HG03066 (cell line): ENCODE measurements around the gene DPP6.

Source experiments
- ATAC-seq: cut with Tn5 transposase; IDR thresholded peaks from one replicate; pipeline ENCODE4 v1.9.1; 2021; ENCODE audit warnings: low read depth; ENCODE audit not compliant: unreplicated experiment

DPP6 gene

GRCh38 chr7:154682003-154682402, 629.8 kb downstream of the DPP6 start:
- no peak for ATAC-seq

DNA sequence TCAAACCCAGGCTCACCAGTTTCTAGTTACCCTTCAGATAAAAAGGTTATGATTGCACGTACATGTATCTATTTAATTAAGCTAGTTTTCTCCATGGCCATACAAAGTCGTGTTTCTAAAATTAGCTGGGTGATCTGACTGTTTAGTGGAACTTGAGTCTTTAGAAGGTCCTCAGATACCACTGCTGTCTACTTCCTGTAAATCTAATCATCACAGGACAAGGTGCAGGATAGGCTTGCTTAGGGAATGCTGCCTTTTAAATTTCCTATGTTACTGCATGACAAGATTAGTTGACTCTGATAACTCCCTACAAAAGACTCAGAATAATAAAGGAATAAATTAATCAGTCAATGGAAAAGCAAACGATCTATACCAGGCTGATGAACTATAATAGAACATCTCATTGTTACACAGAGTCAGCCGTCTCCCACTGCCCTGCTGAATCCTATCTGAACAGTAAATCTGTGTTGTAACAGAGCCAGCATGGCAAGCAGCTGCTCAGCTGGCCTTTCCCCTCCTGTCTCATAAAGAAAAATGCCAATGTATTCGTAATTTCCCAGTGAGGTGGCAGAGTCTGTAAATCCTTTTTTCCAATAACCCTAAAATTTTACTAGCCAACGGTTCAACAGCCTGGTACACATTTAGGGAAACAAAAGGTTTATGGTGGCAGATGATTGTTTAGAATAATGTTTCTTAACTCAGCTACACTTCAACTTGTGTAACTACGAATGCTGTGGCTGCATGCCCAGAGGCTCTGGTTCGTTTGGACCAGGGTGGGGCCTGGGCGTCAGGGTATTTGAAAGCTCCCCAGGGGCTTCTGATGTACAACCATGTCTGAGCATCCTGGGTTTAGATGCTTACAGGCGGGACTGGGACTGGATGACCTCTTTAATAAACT, 632.7 kb downstream of the DPP6 start:
- no peak for ATAC-seq

GRCh38 chr7:154685564-154685901, 633.3 kb downstream of the DPP6 start:
- ATAC-seq = no peak

GRCh38 chr7:154686305-154686704, 634.1 kb downstream of the DPP6 start:
- ATAC-seq = no peak

GRCh38 chr7:154688952-154689351, 636.8 kb downstream of the DPP6 start:
- no peak for ATAC-seq

DNA sequence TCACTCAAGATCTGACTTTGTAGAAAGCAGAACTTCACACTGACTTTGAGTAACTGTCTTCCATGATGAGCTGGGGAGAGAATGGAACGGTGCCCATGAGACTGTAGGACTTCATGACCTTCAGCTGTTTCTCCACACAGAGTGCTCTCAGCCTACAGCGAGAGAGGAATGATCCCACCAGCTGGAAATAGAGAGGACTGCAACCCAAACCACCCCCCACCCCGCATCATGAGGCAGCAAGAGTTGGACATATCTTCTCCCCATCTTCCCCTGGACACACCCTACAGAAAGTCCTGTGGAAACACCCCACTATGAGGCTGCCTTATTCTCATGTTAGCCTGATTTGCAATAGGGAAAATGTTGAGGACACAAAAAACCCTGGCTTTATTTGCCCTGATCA, 638.2 kb downstream of the DPP6 start:
- ATAC-seq = no peak

DNA sequence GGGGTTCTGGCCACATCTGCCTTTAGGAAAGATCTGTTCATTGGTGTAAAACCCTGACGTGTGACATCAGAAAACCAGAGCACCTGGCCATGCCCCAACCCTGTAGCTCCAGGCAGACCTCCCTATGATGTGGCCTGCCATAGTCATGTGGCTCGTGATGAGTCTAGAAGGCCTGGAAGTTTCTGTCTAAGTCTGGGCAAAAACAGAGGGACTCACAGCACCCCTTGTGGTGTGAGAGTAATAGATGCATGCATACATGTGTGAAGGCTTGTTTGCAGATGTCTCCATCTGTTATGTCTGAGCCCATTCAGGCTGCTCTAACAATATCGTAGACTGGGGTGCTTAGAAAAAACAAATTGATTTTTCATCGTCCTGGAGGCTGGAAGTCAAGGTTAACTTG, 641.5 kb downstream of the DPP6 start:
- ATAC-seq = no peak

GRCh38 chr7:154695836-154696235, 643.6 kb downstream of the DPP6 start:
- ATAC-seq = no peak

DNA sequence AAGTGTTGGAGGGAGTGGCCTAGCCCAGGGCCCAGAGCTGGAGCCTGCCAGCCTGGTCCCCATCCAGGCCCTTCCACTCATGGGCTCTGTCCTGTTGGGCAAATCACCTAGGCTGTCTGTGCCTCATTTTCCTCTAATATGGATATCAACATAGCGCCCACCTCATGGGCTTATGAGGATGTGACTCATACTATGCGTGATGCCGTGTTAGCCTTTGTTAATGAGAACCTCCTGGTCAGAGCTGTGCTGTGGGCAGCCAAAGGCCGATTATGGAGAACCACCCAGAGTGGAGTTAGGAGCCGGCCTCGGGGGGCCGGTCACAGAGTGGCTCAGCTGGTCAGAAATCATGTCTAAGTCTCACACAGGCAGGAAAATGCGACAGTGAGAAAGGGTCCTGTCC, 644.4 kb downstream of the DPP6 start:
- no peak for ATAC-seq

- ATAC-seq = no peak
Observed at GRCh38 chr7:154698726-154699291, 646.6 kb downstream of the DPP6 start.

GRCh38 chr7:154699417-154699816, 647.2 kb downstream of the DPP6 start:
- ATAC-seq = no peak

DNA sequence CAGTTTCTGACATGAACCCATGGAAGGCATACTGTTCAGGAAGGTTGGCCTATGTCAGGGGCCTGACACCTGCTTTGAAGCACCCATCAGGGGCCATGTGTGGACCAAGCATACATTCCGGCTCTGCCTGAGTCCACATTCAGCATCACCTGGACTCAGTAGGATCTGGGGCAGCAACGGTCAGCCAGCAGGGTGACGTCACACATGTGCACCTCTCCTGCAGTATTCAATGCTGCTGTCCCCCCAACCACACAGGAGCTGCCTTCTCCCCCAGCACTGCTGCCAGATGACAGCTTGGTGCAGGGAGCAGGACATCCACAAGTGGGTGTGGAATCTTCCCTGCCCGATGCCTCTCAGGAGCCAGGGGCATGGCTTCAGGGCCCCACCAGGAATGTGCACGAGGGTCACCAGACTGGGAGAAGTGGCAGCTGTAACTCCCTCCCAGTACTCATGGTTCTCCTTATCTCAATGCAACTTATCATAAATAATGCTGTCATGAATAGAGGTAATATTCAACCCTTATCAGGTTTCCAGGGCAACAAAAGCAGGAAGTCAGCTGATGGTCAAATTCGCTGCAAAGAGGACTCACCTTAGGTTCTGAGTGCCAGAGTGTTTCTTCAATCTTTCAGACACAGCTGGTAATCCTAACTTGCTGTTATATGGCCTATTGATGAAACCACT, 657.8 kb downstream of the DPP6 start:
- ATAC-seq = no peak

- no peak for ATAC-seq
Observed at GRCh38 chr7:154720016-154720415, 667.8 kb downstream of the DPP6 start.

GRCh38 chr7:154721086-154721485, 668.9 kb downstream of the DPP6 start:
- ATAC-seq = no peak

DNA sequence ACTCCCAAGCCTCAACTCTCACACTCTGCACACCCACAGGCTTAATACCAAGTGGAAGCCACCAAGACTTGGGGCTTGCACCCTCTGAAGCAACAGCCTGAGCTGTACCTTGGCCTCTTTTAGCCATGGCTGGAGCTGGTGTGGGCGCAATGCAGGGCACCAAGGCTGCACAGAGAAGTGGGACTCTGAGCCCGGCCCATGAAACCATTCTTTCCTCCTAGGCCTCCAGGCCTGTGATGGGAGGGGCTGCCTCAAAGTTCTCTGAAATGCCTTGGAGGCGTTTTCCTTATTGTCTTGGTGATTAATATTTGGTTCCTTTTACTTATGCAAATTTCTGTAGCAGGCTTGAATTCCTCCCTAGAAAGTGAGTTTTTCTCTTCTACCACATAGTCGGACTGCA, 674.2 kb downstream of the DPP6 start:
- no peak for ATAC-seq

GRCh38 chr7:154729056-154729455, 676.9 kb downstream of the DPP6 start:
- no peak for ATAC-seq

DNA sequence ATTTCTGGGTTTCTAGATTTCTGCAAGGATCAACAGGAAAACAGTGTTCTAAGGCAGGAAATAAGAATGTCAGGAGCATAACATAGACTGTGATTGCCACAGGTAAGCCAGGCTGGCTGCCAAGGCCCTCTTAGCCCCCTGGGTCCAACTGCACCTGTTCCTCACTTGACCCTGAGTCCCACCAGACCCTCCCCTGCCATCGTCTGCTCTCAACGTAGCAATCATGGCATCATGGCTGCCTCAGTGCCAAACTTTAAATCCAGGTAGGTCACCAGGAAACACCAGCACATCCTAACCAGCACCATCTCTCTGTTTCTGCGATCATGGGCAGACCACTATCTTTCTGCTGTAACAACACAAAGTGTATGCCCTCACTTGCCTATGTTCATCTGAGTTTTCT, 683.6 kb downstream of the DPP6 start:
- ATAC-seq = no peak

- ATAC-seq = no peak
Observed at GRCh38 chr7:154736389-154736788, 684.2 kb downstream of the DPP6 start.

DNA sequence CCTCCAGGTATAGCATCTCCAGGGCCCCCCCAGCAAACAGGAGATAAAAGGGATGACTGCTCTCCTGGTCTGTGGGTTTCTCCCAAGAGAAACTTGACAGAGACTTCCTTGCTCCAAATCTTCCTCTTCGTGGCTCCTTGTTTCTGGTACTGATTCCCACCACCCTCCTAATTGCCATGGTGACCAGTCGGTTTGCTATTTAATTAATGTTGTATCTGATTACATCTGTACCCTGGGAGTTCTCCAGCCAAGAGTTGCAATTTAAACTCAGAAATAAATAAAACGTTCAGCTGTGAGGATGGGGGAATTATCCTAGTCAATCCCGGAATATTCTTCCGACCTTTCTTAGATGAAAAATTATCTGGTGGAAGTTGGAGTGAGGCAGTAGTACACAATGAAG, 686.0 kb downstream of the DPP6 start:
- no peak for ATAC-seq

- ATAC-seq = no peak
Observed at GRCh38 chr7:154741131-154741530, 688.9 kb downstream of the DPP6 start.

- no peak for ATAC-seq
Observed at GRCh38 chr7:154743206-154743605, 691.0 kb downstream of the DPP6 start.
